ENCODE results near the gene CALR3. TPM values are rescaled to one million over a fixed set of nuclear protein-coding genes. Genes with fewer than 3 reads are reported as not detected.
A peak's percentile ranks its signal among the peaks of the same experiment; 100 is the strongest.
"Not testable (repeated sequence)": the region's sequence is repeated elsewhere in the genome, so short reads cannot be mapped to it uniquely, and the experiment has no call there.

Gene CALR3
- total RNA-seq, 2 donors from 2014 or later = not detected

DNA sequence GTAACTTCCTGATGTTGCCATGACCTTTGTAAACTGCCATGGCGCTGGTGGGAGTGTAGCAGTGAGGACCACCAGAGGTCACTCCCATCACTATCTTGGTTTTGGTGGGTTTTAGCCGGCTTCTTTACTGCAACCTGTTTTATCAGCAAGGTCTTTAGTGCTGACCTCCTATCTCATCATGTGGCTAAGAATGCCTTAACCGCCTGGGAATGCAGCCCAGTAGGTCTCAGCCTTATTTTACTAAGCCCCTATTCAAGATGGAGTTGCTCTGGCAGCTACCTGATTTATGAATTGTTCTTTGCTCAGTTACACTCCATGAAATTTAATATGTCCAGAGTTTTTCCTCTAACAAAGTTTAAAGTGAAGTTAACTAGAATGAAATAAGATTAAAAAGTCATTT, 19.6 kb downstream of the CALR3 start:
- Mint-ChIP-seq H3K27me3 (no peaks in the 10 kb centered on the region), H3K36me3 (ENCODE audit: low read depth) (no peaks in the 10 kb centered on the region), H3K4me3 (no peak overlapping the region), H3K27ac (no peak overlapping the region), H3K4me1 (no peaks in the 10 kb centered on the region), H3K9me3 (no peaks in the 10 kb centered on the region)
- ATAC-seq (replicated peaks) = no peak

DNA sequence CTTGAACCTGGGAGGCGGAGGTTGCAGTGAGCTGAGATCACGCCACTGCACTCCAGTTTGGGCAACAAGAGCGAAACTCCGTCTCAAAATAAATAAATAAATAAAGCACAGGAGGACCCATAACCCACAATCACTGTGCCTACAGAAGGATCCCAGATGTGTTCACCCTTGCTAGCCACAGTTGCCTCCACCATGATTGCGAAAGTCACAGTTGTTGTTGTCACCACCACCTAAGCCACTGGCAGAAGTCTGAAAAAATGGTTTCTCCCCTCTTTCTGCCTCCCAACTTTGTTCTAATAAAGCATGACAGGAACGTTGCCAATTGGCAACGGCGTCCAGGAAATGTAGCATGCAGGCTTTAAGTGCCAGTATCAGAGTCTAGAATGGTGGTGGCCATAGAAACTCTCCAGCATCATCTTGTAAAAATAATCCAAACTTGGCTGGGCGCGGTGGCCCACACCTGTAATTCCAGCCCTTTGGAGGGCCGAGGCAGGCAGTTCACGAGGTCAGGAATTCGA, 22.0 kb downstream of the CALR3 start:
- Mint-ChIP-seq H3K27ac (no peak overlapping the region), H3K9me3 (no peaks in the 10 kb centered on the region), H3K4me3 (no peak overlapping the region), H3K4me1 (peaks cover 15% of the 10 kb centered on the region), H3K36me3 (ENCODE audit: low read depth) (peaks cover 9% of the 10 kb centered on the region), H3K27me3 (no peaks in the 10 kb centered on the region)
- ATAC-seq (replicated peaks) = no peak

DNA sequence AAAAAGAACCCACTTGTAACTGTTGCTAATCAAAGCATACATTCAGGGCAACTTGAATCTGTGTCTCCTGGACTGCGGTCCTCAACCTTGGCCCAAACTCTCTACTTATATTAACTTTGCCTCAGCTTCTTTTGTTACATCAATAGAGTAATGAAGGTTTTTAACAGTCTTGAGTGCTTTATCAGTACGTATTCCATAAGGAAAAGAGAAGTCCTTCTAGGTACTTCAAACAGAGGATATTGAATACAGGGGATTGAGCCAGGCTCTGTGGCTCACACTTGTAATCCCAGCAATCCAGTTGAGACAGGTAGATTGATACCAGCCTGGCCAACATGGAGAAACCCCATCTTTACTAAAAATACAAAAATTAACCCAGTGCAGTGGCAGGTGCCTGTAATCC, 23.0 kb downstream of the CALR3 start:
- no peaks in the 10 kb centered on the region for H3K27me3 Mint-ChIP-seq
- ATAC-seq (replicated peaks) = no peak
- H3K27ac Mint-ChIP-seq = no peak overlapping the region
- no peaks in the 10 kb centered on the region for H3K9me3 Mint-ChIP-seq
- H3K4me3 Mint-ChIP-seq = peak overlapping the region; percentile 63
- peaks cover 19% of the 10 kb centered on the region for H3K4me1 Mint-ChIP-seq
- H3K36me3 Mint-ChIP-seq (ENCODE audit: low read depth) = peaks cover 12% of the 10 kb centered on the region

DNA sequence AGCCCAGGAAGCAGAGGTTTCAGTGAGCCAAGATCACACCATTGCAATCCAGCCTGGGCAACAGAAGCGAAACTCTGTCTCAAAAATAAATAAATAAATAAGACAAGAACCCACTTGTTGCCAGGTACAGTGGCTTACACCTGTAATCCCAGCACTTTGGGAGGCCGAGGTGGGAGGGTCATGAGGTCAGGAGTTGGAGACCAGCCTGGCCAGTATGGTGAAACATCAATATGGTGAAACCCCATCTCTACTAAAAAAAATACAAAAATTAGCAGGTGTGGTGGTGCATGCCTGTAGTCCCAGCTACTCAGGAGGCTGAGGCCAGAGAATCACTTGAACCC, 23.4 kb downstream of the CALR3 start:
- peak overlapping the region; percentile 63 for H3K4me3 Mint-ChIP-seq
- H3K27me3 Mint-ChIP-seq; H3K27ac Mint-ChIP-seq; H3K9me3 Mint-ChIP-seq; ATAC-seq (replicated peaks): not testable (repeated sequence)
- peaks cover 12% of the 10 kb centered on the region for H3K36me3 Mint-ChIP-seq (ENCODE audit: low read depth)
- peaks cover 24% of the 10 kb centered on the region for H3K4me1 Mint-ChIP-seq

DNA sequence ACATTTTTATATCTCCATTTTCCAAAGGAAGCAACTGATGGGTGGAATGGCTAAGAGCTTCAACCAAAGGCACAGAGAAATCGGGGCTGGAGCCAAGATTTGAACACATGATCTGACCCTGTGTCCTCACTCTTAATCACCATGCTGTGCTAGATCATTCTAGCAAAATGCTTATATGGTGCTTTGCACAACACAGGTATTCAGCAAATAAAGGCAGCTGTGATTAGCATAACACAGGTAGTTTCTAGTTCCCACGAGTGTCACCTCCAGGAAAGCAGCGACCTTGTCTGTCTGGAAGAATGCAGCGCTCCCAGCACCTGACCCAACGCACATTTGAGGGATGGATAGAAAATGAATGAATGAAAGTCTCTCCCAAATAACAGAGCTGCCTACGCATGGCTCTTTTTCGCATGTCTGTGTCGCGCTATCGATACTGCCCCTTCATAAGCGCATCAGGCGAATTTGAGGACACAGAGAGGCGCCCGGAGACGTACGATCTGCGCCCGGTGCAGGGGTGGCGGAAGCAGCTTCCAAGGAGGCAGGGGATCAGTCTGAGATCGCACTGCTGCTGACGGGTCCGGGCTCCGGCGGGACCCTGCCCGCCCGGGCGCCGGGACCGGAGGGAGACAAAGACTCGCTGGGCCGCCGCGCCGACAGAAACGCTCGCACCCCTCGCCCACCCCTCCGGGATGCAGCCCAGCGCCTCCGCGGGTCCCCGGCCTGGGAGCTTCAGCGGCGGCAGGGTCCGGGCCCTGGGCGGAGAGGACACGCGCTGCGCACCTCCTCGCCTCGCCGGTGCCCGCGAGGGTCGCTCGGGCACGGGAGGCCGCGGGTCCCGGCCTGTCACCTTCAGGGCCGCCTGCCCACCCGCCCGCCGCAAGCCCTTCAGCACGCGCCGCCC, 24.8 kb downstream of the CALR3 start:
- Mint-ChIP-seq H3K4me1 (peaks cover 31% of the 10 kb centered on the region), H3K27me3 (no peaks in the 10 kb centered on the region), H3K4me3 (peak overlapping the region; percentile 72), H3K27ac (peak overlapping the region; percentile 0), H3K9me3 (no peaks in the 10 kb centered on the region), H3K36me3 (ENCODE audit: low read depth) (peaks cover 16% of the 10 kb centered on the region)
- ATAC-seq (replicated peaks) = peak; percentile 27

DNA sequence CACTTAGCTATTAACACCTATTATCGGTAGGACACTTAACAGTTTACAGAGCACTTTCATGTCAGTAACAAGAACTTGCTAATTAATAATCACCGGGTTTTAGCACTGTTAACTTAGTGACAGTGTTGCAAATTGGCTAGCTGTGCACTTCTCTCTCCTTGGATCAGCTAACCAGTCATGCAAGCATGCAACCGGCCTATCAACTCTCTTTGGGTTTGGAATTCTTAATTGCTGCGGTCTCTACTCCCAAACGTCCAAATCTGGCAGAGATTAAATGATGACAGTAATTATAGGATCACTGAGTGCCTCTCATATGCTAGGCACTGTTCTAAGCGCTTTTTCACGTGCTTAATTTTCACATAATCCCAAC, 25.4 kb downstream of the CALR3 start:
- Mint-ChIP-seq H3K9me3 (no peaks in the 10 kb centered on the region), H3K4me3 (peak overlapping the region; percentile 72), H3K27ac (peak overlapping the region; percentile 0), H3K27me3 (no peaks in the 10 kb centered on the region), H3K4me1 (peaks cover 32% of the 10 kb centered on the region), H3K36me3 (ENCODE audit: low read depth) (peaks cover 18% of the 10 kb centered on the region)
- no peak for ATAC-seq (replicated peaks)

DNA sequence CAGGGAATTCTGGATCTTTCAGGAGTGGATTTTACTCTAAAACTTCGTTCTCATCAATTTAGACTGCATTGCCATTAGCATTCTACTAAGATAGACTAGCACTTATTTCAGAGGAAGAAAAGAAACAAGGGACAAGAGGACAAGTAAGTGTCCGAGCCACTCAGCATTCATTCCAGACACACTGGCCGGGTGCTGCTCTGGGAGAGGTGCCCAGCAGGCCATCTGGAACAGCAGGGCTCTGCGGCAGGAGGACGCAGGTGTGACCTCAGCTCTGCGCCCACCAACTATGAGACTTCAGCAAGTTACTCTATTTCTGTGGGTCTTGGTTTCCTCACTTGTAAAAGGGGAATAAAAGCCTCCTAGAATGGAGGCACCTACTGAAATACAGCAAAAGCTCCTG, 28.4 kb downstream of the CALR3 start:
- H3K4me1 Mint-ChIP-seq = peaks cover 41% of the 10 kb centered on the region
- no peaks in the 10 kb centered on the region for H3K27me3 Mint-ChIP-seq
- no peak overlapping the region for H3K4me3 Mint-ChIP-seq
- ATAC-seq (replicated peaks) = no peak
- H3K36me3 Mint-ChIP-seq (ENCODE audit: low read depth) = peaks cover 18% of the 10 kb centered on the region
- peak overlapping the region; percentile 53 for H3K27ac Mint-ChIP-seq
- no peaks in the 10 kb centered on the region for H3K9me3 Mint-ChIP-seq

DNA sequence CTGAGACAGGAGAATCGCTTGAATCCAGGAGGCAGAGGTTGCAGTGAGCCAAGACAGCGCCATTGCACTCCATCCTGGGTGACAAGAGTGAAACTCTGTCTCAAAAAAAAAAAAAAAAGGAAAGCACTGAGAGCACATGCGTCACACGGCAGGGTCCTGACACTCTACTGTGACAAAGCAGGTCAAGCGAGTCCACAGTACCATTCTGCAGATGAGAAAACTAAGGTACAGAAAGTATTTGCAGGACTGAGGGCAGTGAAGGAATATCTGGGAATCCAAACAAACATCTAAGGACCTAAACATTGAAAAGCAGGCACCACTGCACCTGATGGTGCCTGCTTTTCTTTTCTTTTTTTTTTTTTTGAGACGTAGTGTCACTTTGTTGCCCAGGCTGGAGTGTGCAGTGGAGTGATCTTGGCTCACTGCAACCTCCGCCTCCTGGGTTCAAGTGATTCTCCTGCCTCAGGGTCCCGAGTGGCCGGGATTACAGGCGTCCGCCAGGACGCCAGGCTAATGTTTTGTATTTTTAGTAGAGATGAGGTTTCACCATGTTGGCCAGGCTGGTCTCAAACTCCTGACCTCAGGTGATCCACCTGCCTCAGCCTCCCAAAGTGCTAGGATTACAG, 29.1 kb downstream of the CALR3 start:
- peaks cover 41% of the 10 kb centered on the region for H3K4me1 Mint-ChIP-seq
- not testable (repeated sequence) for H3K4me3 Mint-ChIP-seq; ATAC-seq (replicated peaks); H3K9me3 Mint-ChIP-seq; H3K27me3 Mint-ChIP-seq
- H3K36me3 Mint-ChIP-seq (ENCODE audit: low read depth) = peaks cover 18% of the 10 kb centered on the region
- H3K27ac Mint-ChIP-seq = peak overlapping the region; percentile 53

DNA sequence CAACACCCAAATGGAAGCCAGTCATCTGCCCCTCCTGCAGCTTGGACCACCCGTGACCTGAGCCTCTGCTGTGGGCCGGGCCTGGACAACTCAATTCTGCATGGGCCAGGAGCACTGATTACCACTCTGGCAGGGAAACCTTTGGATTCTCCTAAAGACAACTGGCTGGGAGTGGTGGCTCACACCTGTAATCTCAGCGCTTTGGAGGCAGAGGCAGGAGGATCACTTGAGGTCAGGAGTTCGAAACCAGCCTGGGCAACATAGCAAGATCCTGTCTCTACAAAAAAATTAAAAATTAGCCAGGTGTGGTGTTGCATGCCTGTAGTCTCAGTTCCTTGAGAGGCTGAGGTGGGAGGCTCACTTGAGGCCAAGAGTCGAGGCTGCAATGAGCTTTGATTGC, 30.7 kb downstream of the CALR3 start:
- H3K9me3 Mint-ChIP-seq = no peaks in the 10 kb centered on the region
- no peak for ATAC-seq (replicated peaks)
- peaks cover 18% of the 10 kb centered on the region for H3K36me3 Mint-ChIP-seq (ENCODE audit: low read depth)
- H3K4me3 Mint-ChIP-seq = no peak overlapping the region
- H3K27me3 Mint-ChIP-seq = no peaks in the 10 kb centered on the region
- peaks cover 36% of the 10 kb centered on the region for H3K4me1 Mint-ChIP-seq
- H3K27ac Mint-ChIP-seq = no peak overlapping the region

DNA sequence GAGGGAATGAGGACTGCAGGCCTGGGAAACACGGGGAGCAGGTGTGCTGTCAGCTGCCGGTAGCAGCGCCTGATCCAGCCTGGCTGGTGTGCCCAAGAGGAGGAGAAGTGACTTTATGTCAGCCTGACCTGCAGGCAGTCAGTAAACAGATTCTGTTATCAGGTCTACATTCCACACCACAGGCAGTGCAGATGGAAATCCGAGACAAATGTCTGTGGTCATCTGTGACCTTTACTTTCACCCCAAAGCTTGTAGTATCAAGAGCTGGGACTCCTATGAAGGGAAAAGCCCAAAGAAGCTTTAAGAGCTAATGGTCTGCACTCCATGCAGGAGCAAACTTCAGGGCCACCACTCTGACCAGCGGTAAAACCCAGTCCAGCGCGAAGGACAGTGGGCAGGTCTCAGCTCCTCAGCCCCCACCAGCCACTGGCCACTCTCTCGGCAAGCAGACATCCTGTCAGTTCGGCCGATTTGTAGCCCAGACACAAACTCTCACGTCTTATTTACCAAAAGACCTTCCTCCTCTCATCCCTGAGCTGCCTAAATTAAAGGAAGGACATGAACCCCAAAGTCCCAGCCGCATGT, 31.9 kb downstream of the CALR3 start:
- H3K27ac Mint-ChIP-seq = peak overlapping the region; percentile 58
- no peaks in the 10 kb centered on the region for H3K9me3 Mint-ChIP-seq
- H3K27me3 Mint-ChIP-seq = no peaks in the 10 kb centered on the region
- peaks cover 32% of the 10 kb centered on the region for H3K4me1 Mint-ChIP-seq
- no peak for ATAC-seq (replicated peaks)
- H3K36me3 Mint-ChIP-seq (ENCODE audit: low read depth) = peaks cover 10% of the 10 kb centered on the region
- H3K4me3 Mint-ChIP-seq = no peak overlapping the region

DNA sequence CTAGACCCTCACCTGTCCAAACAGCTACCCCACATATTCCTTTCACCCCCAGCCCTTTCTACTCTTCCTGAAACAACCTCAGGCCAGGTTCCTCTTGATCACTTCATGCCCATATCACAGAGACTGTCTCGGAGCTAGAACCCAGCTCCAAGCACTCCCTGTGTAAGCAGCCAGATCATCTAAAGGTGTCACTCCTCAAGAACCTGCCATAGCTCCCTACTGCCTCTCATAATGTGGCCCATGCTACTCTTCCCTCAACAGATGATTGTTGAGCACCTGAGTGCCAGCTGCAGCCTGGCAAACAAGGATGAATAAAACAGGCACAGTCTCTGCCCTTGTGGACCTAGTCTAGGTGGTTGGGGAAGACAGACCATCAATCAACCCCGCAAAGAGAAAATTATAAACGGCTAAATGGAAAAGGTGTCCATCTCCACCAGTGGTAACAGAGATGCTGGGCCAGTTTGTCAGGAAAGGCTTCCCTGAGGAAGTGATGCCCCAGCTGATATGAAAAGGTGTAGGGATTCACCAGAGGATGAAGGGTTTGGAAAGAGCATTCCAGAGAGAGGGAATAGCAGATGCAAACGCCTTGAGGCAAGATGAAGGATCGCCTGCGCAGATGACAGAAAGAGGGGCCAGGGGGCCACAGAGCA, 32.5 kb downstream of the CALR3 start:
- H3K27ac Mint-ChIP-seq = peak overlapping the region; percentile 58
- peaks cover 32% of the 10 kb centered on the region for H3K4me1 Mint-ChIP-seq
- H3K9me3 Mint-ChIP-seq = no peaks in the 10 kb centered on the region
- H3K27me3 Mint-ChIP-seq = no peaks in the 10 kb centered on the region
- no peak for ATAC-seq (replicated peaks)
- no peak overlapping the region for H3K4me3 Mint-ChIP-seq
- H3K36me3 Mint-ChIP-seq (ENCODE audit: low read depth) = peaks cover 6% of the 10 kb centered on the region

DNA sequence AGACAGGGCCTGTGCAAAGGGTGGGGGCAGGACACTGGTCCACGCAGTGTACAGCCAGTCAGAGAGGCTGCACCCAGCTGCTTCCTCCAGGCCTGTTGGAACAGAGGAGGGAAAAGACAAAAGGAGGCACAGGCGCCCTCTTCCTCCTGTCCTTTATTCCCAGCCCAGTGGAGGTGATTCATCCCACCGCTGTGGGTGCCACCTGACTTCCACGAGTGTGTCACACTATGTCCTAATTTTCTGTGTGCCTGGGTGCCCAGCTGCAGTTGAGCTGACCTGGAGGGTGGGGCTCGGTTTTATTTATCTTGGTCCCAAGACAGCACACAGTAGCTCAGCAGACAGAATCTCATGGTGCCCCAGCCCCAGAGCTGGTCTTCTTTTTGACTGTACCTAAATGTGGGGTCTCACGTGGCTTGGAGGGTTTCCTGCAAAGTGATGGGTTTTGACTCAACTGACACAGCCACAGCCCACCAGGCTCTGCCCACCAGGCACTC, 33.2 kb downstream of the CALR3 start:
- H3K36me3 Mint-ChIP-seq (ENCODE audit: low read depth) = peaks cover 6% of the 10 kb centered on the region
- H3K4me1 Mint-ChIP-seq = peaks cover 31% of the 10 kb centered on the region
- peak; percentile 58 for ATAC-seq (replicated peaks)
- H3K27ac Mint-ChIP-seq = peak overlapping the region; percentile 58
- H3K4me3 Mint-ChIP-seq = no peak overlapping the region
- H3K27me3 Mint-ChIP-seq = no peaks in the 10 kb centered on the region
- H3K9me3 Mint-ChIP-seq = no peaks in the 10 kb centered on the region

DNA sequence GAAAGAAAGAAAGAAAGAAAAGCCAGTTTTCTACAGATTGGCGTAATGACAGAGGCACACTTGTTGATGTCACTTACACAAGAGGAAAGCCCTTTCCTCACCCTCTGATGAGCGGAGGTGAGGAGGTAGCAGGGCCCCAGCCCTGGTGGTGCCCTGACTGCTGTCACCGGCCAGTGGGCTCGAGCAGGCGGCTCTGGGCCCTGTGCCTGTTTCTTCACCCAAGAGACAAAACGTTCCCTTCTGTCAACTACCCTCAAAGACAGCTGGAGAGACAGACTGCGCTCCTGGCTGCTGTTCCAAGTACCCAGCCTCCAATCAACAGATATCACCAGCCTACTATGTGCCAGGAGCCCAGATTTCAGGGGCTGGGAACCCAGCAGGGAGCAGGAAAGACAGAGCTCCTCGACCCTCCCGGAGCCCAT, 34.3 kb downstream of the CALR3 start:
- Mint-ChIP-seq H3K36me3 (ENCODE audit: low read depth) (peaks cover 6% of the 10 kb centered on the region), H3K4me1 (peaks cover 33% of the 10 kb centered on the region), H3K27me3 (no peaks in the 10 kb centered on the region), H3K9me3 (no peaks in the 10 kb centered on the region), H3K27ac (no peak overlapping the region), H3K4me3 (no peak overlapping the region)
- ATAC-seq (replicated peaks) = no peak

DNA sequence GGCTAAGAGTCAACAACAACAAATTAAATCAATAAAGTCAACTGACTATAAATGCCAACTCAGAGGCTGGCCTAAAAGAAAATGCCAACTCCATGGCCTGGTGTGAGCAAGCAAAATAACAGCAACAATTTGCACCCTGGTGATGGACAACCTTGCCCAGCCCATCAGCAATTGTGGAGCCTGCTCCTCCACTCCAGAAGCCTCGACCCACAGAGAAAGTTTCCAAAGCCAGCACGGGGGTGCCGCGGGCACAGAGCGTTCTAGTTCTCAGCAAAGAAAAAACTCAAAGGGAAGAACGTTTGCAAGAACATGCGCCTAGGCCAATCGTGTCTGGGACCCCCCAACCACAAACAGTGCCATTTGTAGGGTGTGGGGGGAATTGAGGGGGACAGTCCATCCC, 35.5 kb downstream of the CALR3 start:
- Mint-ChIP-seq H3K4me1 (peaks cover 31% of the 10 kb centered on the region), H3K27ac (no peak overlapping the region), H3K36me3 (ENCODE audit: low read depth) (no peaks in the 10 kb centered on the region), H3K27me3 (no peaks in the 10 kb centered on the region), H3K4me3 (no peak overlapping the region), H3K9me3 (no peaks in the 10 kb centered on the region)
- no peak for ATAC-seq (replicated peaks)
